ENCODE measurements around the gene DDX24.

The DDX24 gene

GRCh38 chr14:94004015-94004414 lies 77.0 kb downstream of the DDX24 start:
- no peak for DNase-seq

GRCh38 chr14:94003397-94003796 lies 77.6 kb downstream of the DDX24 start:
- DNase-seq, result no peak

- peak; percentile 61 for DNase-seq
Measured at GRCh38 chr14:94001501-94002396, 79.3 kb downstream of the DDX24 start.

GRCh38 chr14:94001016-94001415 lies 80.0 kb downstream of the DDX24 start:
- DNase-seq, result no peak

GRCh38 chr14:94000267-94000666 lies 80.7 kb downstream of the DDX24 start:
- no peak for DNase-seq

- DNase-seq, result no peak
Measured at GRCh38 chr14:93999573-93999972, 81.4 kb downstream of the DDX24 start.

- DNase-seq, result no peak
Measured at GRCh38 chr14:93998871-93999403, 82.1 kb downstream of the DDX24 start.

Data from left hindlimb (tissue), 1 donor.